IMR-90 (cell line): ENCODE results near the gene TXNDC16. TPM values are rescaled to one million over a fixed set of nuclear protein-coding genes. Genes with fewer than 3 reads are reported as not detected.

Experiments used
- ATAC-seq: fragments of 200-7000 bp; cut with Tn5 transposase; 2 replicates; pipeline ENCODE4 v1.9.1; 2020; ENCODE audit warnings: low read depth, mild to moderate bottlenecking, moderate library complexity
- BruUV-seq: library from RNA; stranded (reverse); fragments of 400-500 nt; replicated peaks from 2 replicates; lab custom pipeline; 2021; lab: Mats Ljungman, UMichigan
- CTCF ChIA-PET: fragments of 300-600 bp; formaldehyde crosslinking; extraction: SDS; loops from one replicate; lab custom pipeline; 2021; ENCODE audit warnings: antibody characterized with exemption; lab: Yijun Ruan, JAX
- POLR2A ChIA-PET: fragments of 300-600 bp; sonication (Branson Sonifier 250); formaldehyde crosslinking; loops from one replicate; lab custom pipeline; 2022; ENCODE audit warnings: antibody characterized with exemption; ENCODE audit not compliant: unreplicated experiment; lab: Charles Lee
- DNase-seq: peaks from one replicate; pipeline ENCODE4 v3.0.0; 2013
- H2AFZ ChIP-seq: replicated peaks from 2 replicates; pipeline ENCODE3; 2013; ENCODE audit warnings: low read length, mild to moderate bottlenecking; ENCODE audit not compliant: poor library complexity
- H2AK5ac ChIP-seq: 2 replicates; pipeline ENCODE4 v1.6.1; 2013; ENCODE audit warnings: low read depth, low read length, inconsistent platforms
- H2AK9ac ChIP-seq: replicated peaks from 2 replicates; pipeline ENCODE3; 2013; ENCODE audit warnings: mild to moderate bottlenecking, low read depth, low read length, moderate library complexity; ENCODE audit not compliant: poor library complexity
- H2BK120ac ChIP-seq: 2 replicates; pipeline ENCODE4 v1.6.1; 2013; ENCODE audit warnings: low read depth, low read length, inconsistent platforms
- H2BK15ac ChIP-seq: 3 replicates; pipeline ENCODE4 v1.6.1; 2013; ENCODE audit warnings: low read depth, low read length, inconsistent platforms
- H2BK20ac ChIP-seq: 2 replicates; pipeline ENCODE4 v1.6.1; 2013; ENCODE audit warnings: low read depth, mild to moderate bottlenecking, inconsistent platforms, low read length, moderate library complexity
- H2BK5ac ChIP-seq: 2 replicates; pipeline ENCODE4 v1.6.1; 2013; ENCODE audit warnings: mild to moderate bottlenecking, low read depth, low read length, inconsistent platforms; ENCODE audit not compliant: poor library complexity, severe bottlenecking
- H3K14ac ChIP-seq: replicated peaks from 2 replicates; pipeline ENCODE4 v1.6.1; 2013; ENCODE audit warnings: low read depth, low read length, inconsistent platforms
- H3K18ac ChIP-seq: 2 replicates; pipeline ENCODE4 v1.6.1; 2013; ENCODE audit warnings: low read depth, low read length, control low read depth
- H3K23ac ChIP-seq: 2 replicates; pipeline ENCODE4 v1.6.1; 2013; ENCODE audit warnings: low read depth, low read length, inconsistent platforms
- H3K27ac ChIP-seq: 2 replicates; pipeline ENCODE4 v1.5.1; 2013; ENCODE audit warnings: mild to moderate bottlenecking, control low read depth, low read length; ENCODE audit not compliant: insufficient read depth
- H3K27me3 ChIP-seq: 2 replicates; pipeline ENCODE4 v1.6.1; 2013; ENCODE audit warnings: low read length; ENCODE audit not compliant: control insufficient read depth, insufficient read depth
- H3K36me3 ChIP-seq: 2 replicates; pipeline ENCODE4 v1.6.1; 2013; ENCODE audit warnings: low read length, mixed read lengths; ENCODE audit not compliant: control insufficient read depth, insufficient read depth
- H3K4ac ChIP-seq: 2 replicates; pipeline ENCODE4 v1.6.1; 2013; ENCODE audit warnings: low read depth, low read length, inconsistent platforms
- H3K4me1 ChIP-seq: 2 replicates; pipeline ENCODE4 v1.6.1; 2013; ENCODE audit warnings: low read length, mixed read lengths; ENCODE audit not compliant: control insufficient read depth, insufficient read depth
- H3K4me2 ChIP-seq: 2 replicates; pipeline ENCODE4 v1.6.1; 2013; ENCODE audit warnings: low read depth, mild to moderate bottlenecking, control low read depth, low read length, moderate library complexity
- H3K4me3 ChIP-seq: 2 replicates; pipeline ENCODE4 v1.5.1; 2013; ENCODE audit warnings: low read depth, mild to moderate bottlenecking, control low read depth, low read length, moderate library complexity; ENCODE audit not compliant: insufficient read depth
- H3K56ac ChIP-seq: 2 replicates; pipeline ENCODE4 v1.6.1; 2013; ENCODE audit warnings: low read length, inconsistent platforms; ENCODE audit not compliant: insufficient read depth; ENCODE audit errors: extremely low read depth
- H3K79me1 ChIP-seq, 2 experiments: 2 replicates each; pipeline ENCODE4 v1.6.1; 2013; ENCODE audit warnings: low read length in 2 of 2, inconsistent platforms in 1 of 2, low read depth in 1 of 2
- H3K9ac ChIP-seq: 2 replicates; pipeline ENCODE4 v1.6.1; 2013; ENCODE audit warnings: low read depth, low read length, control low read depth
- H3K9me1 ChIP-seq: 2 replicates; pipeline ENCODE4 v1.6.1; 2013; ENCODE audit warnings: low read length, inconsistent platforms; ENCODE audit not compliant: insufficient read depth
- H3K9me3 ChIP-seq: 2 replicates; pipeline ENCODE4 v1.6.1; 2013; ENCODE audit warnings: low read length; ENCODE audit not compliant: control insufficient read depth, insufficient read depth
- H4K20me1 ChIP-seq: 2 replicates; pipeline ENCODE4 v1.6.1; 2013; ENCODE audit warnings: low read length, inconsistent platforms; ENCODE audit not compliant: insufficient read depth
- H4K5ac ChIP-seq: 2 replicates; pipeline ENCODE4 v1.6.1; 2013; ENCODE audit warnings: mild to moderate bottlenecking, low read depth, low read length, control low read depth
- H4K8ac ChIP-seq, 2 experiments: 2 replicates each; pipeline ENCODE4 v1.6.1; 2013; ENCODE audit warnings: low read depth in 2 of 2, low read length in 2 of 2, control low read depth in 1 of 2, inconsistent platforms in 1 of 2
- H4K91ac ChIP-seq: 2 replicates; pipeline ENCODE4 v1.6.1; 2013; ENCODE audit warnings: low read depth, low read length, inconsistent platforms; ENCODE audit not compliant: insufficient read depth
- RFX5 ChIP-seq: IDR thresholded peaks from 2 replicates; pipeline ENCODE4 v1.8.0; 2012; ENCODE audit warnings: low read depth, mild to moderate bottlenecking, low read length, moderate library complexity
- WGBS, 2 experiments: methylation state at CpG; one replicate each; pipeline versions ENCODE4 v1.1.5 to v1.1.7; 2013; ENCODE audit warnings: missing lambda C conversion rate in 2 of 2; ENCODE audit not compliant: insufficient read length in 1 of 2; ENCODE audit errors: extremely low coverage in 2 of 2; 5-methylcytosine and 5-hydroxymethylcytosine counted together
- dilution Hi-C: fragments of 300-500 bp; cut with HindIII; formaldehyde crosslinking; loops from one replicate; pipeline ENCODE4 v1.14.3; 2018; ENCODE audit warnings: low sequenced_read_pairs; ENCODE audit not compliant: unreplicated experiment
- in situ Hi-C: fragments of 300-500 bp; cut with MboI; formaldehyde crosslinking; loops from 3 replicates; pipeline ENCODE4 v1.14.3; 2019; ENCODE audit warnings: low sequenced_read_pairs, inconsistent platforms, mixed read lengths
- intact Hi-C: fragments of 100-400 bp; cut with micrococcal nuclease; formaldehyde crosslinking; loops from 2 replicates; pipeline ENCODE4 v1.10.0; 2022
- polyA plus RNA-seq, 3 experiments: library from polyadenylated mRNA; depleted of rRNA; stranded (reverse); fragments of >200 nt; gene quantifications; 2 replicates each; pipeline ENCODE4 v1.2.3, GENCODE V29; 2012; ENCODE audit warnings: low replicate concordance in 1 of 3
- total RNA-seq: library from RNA; depleted of rRNA; stranded (reverse); fragments of >200 nt; gene quantifications from 2 replicates; pipeline ENCODE4 v1.2.3, GENCODE V29; 2012; rRNA removed

TXNDC16 gene
- total and polyA plus RNA-seq, 2 of the 4 experiments (the other 2 are of a cell fraction): 1.4 TPM

GRCh38 chr14:52391881-52392615 lies 160.3 kb downstream of the TXNDC16 start:
- Histone ChIP-seq H3K27me3 (no peaks in the 10 kb centered on the region), H3K79me1 (no peaks in the 10 kb centered on the region), H2BK15ac (no peak overlapping the region), H2AK9ac (no peak overlapping the region), H2AFZ (no peak overlapping the region), H2BK5ac (no peak overlapping the region), H3K56ac (no peak overlapping the region), H4K8ac (0 out of 4 replicates have a peak overlapping the region, but pooled peaks of 1 of the 2 experiments have one; percentile 2), H3K27ac (no peak overlapping the region), H3K9me3 (peaks cover under 1% of the 10 kb centered on the region), H4K91ac (no peak overlapping the region), H2AK5ac (peak overlapping the region; percentile 5; the same call in 1 of the 2 replicates), H2BK120ac (no peak overlapping the region), H3K9ac (no peak overlapping the region), H3K4me2 (no peak overlapping the region), H3K4me3 (no peak overlapping the region), H4K20me1 (no peaks in the 10 kb centered on the region), H3K4ac (no peak overlapping the region), H3K4me1 (peaks cover 2% of the 10 kb centered on the region; the same call in 1 of the 2 replicates), H3K18ac (no peak overlapping the region), H3K14ac (0 out of 2 replicates have a peak overlapping the region, but pooled peaks have one; percentile 18), H3K23ac (no peak overlapping the region), H3K36me3 (no peaks in the 10 kb centered on the region), H4K5ac (no peak overlapping the region), H2BK20ac (peak overlapping the region; percentile 30; the same call in 1 of the 2 replicates), H3K9me1 (no peaks in the 10 kb centered on the region)
- in situ Hi-C loops (no loop called here), dilution Hi-C loops (no loop called here), intact Hi-C loops (no loop called here)
- no TSS peak for BruUV-seq
- WGBS, 2 experiments: no CpG with 5 or more reads among the region's 4 CpGs
- ATAC-seq: no peak
- no peak for TF ChIP-seq RFX5
- ChIA-PET POLR2A (no interaction called here), CTCF (interaction anchor here (0.6 to 1.3 kb wide), 2 partner anchors 9 to 87 kb away, joined by 3 read pairs; no protein-coding TSS in a partner anchor)
- peak; percentile 48 for DNase-seq

Other genes starting within 250 kb of the TXNDC16 start
- gene PTGER2, start 238.2 kb downstream of the TXNDC16 start, total RNA-seq: 24.7 and 33.6 TPM in 2 replicates
- gene PTGER2, start 238.2 kb downstream of the TXNDC16 start, polyA plus RNA-seq (2012; rRNA removed): 58.5 and 59.4 TPM in 2 replicates
- gene GPR137C, start 331 bp upstream of the TXNDC16 start, total RNA-seq: 0.72 and 1.4 TPM in 2 replicates
- 0.77 and 0.91 TPM in 2 replicates for gene GPR137C, start 331 bp upstream of the TXNDC16 start, polyA plus RNA-seq (2012; rRNA removed)
- 38.0 and 44.6 TPM in 2 replicates for gene ERO1A, start 143.1 kb upstream of the TXNDC16 start, total RNA-seq
- 23.4 and 29.7 TPM in 2 replicates for gene ERO1A, start 143.1 kb upstream of the TXNDC16 start, polyA plus RNA-seq (2012; rRNA removed)
- 62.9 and 139 TPM in 2 replicates for gene PSMC6, start 154.7 kb upstream of the TXNDC16 start, total RNA-seq
- 61.3 and 85.4 TPM in 2 replicates for gene PSMC6, start 154.7 kb upstream of the TXNDC16 start, polyA plus RNA-seq (2012; rRNA removed)
- 7.5 and 20.0 TPM in 2 replicates for gene STYX, start 177.7 kb upstream of the TXNDC16 start, total RNA-seq
- 4.7 and 5.8 TPM in 2 replicates for gene STYX, start 177.7 kb upstream of the TXNDC16 start, polyA plus RNA-seq (2012; rRNA removed)
- gene GNPNAT1, start 239.1 kb upstream of the TXNDC16 start, total RNA-seq: 19.4 and 43.9 TPM in 2 replicates
- gene GNPNAT1, start 239.1 kb upstream of the TXNDC16 start, polyA plus RNA-seq (2012; rRNA removed): 22.6 and 30.5 TPM in 2 replicates